NCI-H2171 treated with DMSO at 0.1 percent for 48 hours (cell line): ENCODE data around the gene LRRC73.
"Not testable (repeated sequence)": the region's sequence is repeated elsewhere in the genome, so short reads cannot be mapped to it uniquely, and the experiment has no call there.

Source experiments
- DNase-seq: peaks from one replicate; lab custom pipeline; 2025; lab: John Stamatoyannopoulos, UW

LRRC73 gene

GRCh38 chr6:43461936-43462335 lies 48.2 kb downstream of the LRRC73 start:
- no peak for DNase-seq

DNA sequence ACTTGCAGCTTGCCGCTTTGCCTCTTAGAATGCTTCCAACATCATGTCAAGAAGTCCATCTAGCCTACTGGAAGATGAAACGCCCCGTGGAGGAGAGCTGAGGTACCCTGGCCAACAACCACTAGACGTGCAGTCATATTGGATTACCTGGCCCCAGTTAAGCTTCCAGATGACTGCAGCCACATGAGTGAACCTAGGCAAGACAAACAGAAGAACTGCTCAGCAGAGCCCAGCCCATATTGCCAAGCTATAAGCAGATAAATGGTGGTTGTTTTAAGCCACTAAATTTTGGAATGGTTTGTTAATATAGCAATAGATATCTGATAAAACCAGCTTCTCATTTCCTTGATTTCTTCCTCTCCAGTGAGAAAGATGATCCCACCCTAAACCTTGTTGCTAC lies 50.1 kb downstream of the LRRC73 start:
- DNase-seq = no peak

DNA sequence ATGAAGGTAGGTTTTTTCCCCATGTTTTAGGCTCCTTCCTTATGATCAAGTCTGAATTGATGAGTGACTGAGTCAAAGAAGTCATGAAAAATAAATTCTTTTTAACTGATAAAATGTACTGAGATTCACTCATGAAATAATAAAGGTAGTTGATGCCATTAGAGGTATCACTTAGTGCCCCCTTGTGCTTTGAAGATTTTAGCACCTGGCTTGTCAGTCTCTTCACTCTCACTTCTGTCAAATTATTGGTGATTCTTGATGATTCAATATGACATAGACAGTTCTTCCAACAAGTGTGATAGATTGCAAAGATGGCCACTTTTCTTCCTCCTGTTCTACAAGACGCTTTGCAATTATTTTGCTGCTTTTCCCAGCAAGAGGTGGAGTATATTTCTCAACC lies 50.6 kb downstream of the LRRC73 start:
- no peak for DNase-seq

- not testable (repeated sequence) for DNase-seq
Measured at GRCh38 chr6:43458154-43458553, 52.0 kb downstream of the LRRC73 start.

DNA sequence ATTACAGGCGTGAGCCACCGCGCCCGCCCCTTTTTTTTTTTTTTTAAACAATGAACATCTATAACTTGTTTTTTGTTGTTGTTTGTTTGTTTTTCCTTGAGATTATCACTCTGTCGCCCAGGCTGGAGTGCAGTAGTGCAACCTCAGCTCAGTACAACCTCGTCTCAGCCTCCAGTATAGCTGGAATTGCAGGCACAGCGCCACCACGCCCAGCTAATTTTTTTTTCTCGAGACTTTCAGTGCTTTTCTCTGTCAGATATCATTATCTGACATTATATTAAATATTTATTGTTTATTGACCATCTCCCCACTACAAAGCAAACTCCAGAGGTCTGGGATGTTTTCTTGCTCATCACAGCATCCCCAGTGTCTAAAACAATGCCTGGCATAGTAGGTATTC lies 52.5 kb downstream of the LRRC73 start:
- peak; percentile 4 for DNase-seq
